GM21825 (cell line): ENCODE data around the gene FOXF2.

Source experiments
- ATAC-seq: cut with Tn5 transposase; IDR thresholded peaks from one replicate; pipeline ENCODE4 v1.9.1; 2021; ENCODE audit warnings: mild to moderate bottlenecking, moderate library complexity; ENCODE audit not compliant: unreplicated experiment

The FOXF2 gene

DNA sequence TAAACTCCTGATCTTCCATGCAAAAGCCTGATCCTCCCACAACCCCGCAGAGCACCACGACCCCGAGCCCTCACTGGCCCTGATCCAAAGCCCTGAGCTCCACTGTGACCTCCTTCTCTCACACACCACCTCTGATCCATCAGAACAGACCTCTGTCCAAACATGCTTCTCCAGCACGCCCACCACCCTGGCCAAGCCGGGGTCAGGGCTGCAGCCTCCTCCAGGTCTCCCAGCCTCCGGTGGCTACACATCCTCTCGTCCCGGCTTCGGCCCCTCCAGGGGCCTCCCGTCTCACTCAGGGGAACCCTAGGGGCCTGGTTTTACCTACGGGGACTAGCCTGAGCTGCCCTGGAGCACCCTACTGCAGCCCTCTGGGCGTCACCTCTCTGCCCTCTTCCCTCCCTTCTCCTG is 49.1 kb downstream of the FOXF2 start:
- no peak for ATAC-seq

DNA sequence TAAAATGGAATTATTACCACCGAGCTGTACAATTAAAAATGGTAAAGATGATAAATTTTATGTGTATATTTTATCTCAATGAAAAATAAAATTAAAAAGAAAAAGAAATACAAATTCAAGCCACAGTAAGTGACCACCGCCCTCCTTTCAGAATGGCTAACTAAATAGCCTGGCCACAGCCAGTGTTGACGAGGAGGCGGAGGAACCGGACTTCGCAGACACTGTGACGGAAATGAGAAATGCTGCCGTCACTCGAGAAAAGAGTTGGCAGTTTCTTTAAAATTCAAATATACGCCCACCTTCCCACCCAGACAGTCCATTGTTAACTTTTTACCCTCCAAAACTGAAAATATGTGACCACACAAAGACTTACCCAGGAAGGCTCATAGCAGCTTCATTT is 50.0 kb downstream of the FOXF2 start:
- ATAC-seq, result no peak

DNA sequence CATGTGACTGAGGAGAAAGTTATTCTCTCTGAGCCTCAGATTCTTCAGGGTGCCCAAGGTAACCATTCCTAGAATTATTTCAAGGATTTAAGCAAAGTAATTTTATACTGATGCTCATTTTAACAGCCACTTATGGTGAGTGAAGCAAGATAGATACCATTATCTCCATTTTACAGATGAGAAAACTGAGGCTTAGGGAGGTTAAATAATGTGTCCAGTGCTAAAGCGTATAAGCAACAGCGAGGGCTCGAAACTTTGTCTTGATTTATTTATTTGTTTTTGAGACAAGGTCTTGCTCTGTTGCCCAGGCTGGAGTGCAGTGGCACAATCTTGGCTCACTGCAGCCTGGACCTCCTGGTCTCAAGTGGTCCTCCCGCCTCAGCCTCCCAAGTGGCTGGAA is 53.6 kb downstream of the FOXF2 start:
- ATAC-seq, result no peak
